Activated CD4-positive, alpha-beta T cell treated with anti-CD3 and anti-CD28 coated beads, Interleukin-2, Interleukin-4, amounts not matched to agents 100 ng/mL and 50 ng/mL, durations not matched to agents 16 hours and 8 hours (primary cell): ENCODE results near the gene RBFOX2.

Experiments
- DNase-seq: peaks from one replicate; pipeline ENCODE4 v3.0.0-alpha.2; 2020; ENCODE audit warnings: low spot score

RBFOX2 gene

DNA sequence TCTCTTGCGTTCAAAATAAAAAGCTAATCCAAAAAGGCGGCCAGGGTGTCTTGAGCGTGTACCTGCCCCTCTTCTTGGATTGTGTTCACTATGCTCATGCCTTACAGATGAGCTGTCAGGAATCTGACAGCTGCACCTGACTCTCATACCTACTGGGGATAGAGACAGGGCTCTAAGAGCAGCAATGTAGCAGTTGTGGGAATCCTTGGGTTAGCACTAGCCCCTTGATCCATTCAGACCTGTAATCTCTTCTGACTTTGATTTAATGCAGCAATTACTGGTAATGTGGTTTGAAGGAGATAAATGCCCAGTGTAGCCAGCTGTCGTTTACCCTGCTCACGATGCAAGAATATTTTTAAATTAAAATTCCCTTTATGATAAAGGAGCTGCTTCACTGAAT, 165.2 kb downstream of the RBFOX2 start:
- DNase-seq, result no peak

DNA sequence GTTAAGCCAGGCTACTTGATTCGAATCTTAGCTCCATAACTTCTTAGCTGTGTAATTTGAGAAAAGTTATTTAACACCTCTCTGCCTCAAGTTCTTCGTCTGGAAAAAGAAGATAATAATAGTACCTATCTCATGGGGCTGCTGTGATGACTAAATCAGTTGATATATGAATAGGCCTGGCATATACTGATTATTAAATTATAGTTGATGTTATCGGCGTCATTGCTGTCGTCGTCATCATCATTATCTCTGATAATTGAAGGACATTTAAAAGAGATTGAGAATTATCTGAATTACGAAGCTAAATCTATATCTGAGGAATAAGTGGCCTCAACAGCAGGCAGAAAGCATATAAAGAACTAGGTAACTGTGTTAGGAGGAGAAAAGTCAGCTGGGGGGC, 165.9 kb downstream of the RBFOX2 start:
- DNase-seq, result no peak

DNA sequence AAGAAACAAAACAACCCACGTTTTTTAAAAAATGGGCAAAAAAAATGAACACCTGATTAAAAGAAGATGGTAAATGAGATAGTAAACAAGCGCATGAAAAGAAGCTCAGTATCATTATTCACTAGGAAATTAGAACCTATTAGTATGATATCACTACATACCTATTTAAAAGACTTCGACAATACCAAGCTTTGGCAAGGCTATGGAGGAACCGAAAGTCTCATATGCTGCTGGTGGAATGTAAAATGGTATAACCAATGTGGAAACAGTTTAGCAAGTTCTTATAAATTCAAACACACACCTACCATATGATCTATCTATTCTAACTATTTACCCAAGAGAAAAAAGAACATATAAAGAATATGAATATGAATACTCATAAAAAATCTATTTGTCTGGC, 167.2 kb downstream of the RBFOX2 start:
- no peak for DNase-seq

DNA sequence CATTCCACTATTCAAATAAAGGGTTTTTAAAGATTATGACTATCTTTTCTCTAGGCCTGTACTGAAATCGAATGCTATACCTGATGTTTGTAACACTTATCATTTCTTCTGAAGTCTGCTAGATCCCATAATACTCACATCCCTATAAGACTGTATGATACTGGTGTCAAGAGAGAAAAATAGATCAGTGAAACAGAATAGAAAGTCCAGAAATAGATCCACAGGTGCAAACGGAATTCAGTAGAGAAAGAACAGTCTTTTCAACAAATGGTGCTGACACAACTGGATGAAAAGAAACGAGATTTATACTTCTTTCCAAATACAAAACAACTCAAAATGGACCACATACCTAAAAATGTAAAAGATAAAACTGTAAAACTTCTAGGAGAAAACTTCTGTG, 167.8 kb downstream of the RBFOX2 start:
- DNase-seq, result no peak

DNA sequence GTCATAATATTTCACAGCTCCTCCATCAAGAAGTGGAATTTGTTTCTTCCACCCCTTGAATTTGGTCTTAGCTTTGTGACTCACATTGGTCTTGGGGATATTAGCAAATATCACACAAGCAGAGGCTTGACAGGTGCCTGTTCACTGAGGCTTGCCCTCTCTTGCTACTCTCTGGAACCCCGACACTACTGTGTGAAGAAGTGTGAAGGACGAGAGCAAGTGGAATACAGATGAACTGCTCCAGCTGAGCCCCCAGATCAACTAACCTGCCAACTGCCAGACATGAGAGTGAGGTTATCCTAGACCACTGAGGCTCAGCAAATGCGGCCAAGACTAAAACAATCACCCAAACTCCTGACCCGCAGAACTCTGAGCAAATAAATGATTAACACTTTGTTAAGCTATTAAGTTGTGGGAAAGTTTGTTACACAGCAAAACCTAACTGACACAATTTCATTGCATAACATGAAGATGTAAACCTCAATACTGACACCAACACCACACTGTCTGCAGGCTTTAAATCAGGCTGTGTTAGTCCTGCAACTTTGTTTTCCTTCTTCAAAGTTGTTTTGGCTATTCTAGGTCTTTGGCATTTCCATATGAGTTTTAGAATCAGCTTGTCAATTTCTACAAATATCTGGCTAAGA, 168.4 kb downstream of the RBFOX2 start:
- DNase-seq, result no peak

DNA sequence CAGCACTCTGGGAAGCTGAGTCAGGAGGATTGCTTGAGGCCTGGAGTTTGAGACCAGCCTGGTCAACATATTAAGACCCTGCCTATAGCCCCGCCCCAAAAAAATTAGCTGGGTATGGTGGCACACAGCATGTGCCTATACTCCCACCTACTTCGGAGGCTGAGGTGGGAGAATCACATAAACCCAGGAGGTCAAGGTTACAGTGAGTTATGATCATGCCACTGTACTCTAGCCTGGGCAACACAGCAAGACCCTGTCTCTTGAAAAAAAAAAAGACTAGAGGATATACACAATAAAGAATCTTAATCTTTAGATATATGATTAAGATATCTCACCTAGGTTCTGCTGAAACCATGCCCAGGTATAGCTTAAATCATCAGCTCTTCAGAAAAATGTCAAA, 174.3 kb downstream of the RBFOX2 start:
- no peak for DNase-seq

DNA sequence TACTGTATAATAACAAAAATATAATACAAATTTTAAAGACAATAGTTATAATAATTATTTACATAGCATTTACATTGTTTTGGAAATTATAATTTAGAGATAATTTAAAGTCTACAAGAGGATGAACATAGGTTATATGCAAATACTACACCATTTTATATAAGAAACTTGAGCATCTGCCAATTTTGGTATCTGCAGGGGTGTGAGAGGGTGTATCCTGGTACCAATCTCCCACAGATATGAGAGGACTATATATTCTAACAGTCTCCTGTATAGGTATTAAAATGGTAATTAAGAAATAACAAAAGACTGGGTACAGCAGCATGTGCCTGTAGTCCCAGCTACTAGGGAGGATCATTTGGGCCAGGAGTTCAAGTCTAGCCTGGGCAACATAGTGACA, 176.5 kb downstream of the RBFOX2 start:
- no peak for DNase-seq

DNA sequence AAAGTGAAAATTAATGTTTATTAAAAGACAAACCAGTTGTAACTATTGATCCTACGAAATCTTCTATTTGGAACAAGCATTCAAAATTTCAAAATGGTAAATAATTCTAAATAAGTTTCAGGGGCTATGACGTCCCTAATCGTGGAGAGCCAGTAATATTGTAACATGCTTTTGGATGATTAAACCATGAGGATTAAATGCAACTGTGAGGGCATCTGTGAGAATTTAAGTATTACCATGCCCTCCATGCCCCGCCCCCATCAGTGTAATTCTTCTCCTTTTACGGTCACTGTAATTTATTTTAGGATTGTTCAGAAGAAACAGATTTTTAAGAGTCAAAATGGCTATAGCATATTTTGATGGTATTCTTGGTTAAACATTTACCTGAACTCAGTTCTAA, 177.8 kb downstream of the RBFOX2 start:
- no peak for DNase-seq

DNA sequence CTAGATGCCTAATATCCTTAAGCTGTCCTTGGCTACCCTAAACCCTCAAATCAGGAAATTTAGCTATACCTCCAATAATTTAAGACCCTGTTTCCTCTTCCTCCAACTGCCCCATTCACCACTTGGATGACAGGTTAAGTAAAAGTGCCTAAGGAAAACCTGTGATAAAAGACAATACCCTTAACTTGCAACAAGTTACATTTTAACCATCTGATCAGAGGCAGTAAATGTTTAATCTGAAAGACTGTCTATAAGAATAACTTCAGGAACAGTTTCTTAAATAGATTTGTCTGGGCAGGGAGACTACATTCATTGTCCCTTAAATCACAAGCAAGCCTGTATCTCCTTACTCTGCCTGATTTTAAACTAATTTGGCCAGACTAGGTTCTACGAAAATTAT, 181.8 kb downstream of the RBFOX2 start:
- DNase-seq, result no peak

DNA sequence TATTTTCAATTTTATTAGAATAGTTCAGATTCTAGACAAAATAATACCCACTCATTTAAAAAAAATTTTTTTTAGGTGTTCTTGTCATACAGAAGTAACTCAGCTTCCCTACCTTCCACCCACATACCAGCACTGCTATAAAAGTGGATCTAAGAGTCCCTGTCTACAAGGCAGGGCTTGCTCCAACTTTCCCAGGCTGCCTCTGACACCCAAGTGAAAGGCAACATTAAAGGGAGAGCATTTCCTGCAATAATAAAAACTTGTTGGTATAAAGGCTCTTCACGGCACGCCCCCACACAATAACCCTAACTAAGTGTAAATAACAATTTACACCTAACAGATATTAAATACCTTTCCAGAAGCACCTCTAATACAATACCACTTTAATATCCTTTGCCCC, 183.7 kb downstream of the RBFOX2 start:
- no peak for DNase-seq

DNA sequence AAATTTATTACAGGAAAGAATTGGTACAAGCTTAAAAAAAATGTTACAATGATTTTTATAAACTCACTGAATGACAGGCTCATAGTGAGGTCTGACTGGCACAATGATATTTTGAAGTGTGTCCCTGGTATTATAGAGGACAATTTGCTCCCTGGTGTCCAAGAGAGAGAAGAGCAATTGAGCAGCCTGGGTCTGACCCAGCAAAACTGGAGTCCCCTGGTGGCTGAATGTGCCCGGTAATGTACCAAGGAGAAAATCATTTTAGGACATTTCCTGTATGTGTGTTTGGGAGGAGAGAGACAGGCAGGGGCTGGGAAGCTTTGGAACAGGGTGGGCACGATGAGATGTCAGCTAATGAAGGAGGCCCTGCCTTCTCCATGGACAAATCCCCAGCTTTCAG, 185.7 kb downstream of the RBFOX2 start:
- DNase-seq, result no peak

DNA sequence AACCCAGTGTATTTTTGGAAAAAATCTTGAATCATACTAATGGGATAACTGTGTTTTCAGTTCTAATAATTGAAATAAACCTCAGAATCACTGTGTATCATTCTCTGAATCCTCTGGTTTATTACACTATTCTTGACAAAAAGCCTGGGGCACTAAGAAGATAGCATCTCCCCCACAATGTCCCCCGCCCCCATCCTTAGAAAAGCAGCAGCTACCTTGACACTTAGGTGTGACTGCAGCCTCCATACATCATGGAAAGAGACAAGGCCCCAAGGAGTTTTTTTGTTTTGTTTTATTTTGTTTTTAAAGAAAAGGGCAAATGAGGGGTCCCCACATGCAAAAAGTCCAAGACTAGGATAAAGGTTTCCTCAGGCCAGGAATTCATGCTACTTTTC, 186.1 kb downstream of the RBFOX2 start:
- DNase-seq, result no peak

DNA sequence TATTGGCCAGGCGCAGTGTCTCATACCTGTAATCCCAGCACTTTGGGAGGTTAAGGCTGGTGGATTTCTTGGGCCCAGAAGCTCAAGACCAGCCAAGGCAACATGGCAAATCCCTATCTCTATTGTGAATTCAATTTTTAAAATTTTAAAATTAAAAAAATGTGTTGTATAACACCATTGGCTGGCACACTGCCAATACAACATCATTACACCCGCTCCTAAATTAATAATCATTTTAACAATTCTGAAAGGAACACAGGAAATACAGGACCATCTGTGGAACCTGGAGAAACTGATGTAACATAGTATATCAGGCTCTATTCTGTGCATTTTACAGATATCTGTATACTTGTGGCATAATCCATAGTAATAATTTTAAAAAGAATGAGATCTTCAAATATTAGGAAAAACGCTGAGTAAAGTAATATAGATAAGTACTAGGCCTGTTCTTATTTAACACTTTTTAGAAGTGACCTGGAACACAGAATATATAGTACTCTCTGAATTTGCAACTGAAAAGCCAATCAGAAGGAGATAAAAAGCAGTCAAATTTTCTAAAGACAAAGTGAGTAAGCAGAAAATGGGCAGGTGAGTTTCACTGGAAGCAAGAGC, 186.6 kb downstream of the RBFOX2 start:
- no peak for DNase-seq

DNA sequence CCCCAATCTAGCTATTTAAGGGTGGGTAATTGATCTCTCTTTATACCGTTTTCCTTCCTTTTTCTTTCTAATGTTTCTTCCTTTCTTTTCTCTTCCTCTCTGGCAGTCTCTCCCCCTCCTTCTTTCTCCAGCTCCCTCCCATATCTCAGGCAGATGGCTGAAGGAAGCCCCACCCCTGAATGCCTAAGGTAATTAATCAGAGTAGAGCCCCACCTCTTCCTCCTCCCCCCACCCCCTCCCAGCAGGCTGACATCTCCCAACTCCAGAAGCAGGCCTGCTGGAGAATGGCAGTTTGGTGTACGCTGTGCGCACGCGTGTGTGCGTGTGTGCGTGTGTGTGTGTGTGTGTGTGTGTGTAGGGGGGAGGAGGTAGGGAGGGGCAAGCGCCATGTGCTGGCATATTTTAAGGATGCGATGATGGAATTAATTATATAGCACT, 188.3 kb downstream of the RBFOX2 start:
- DNase-seq, result no peak

DNA sequence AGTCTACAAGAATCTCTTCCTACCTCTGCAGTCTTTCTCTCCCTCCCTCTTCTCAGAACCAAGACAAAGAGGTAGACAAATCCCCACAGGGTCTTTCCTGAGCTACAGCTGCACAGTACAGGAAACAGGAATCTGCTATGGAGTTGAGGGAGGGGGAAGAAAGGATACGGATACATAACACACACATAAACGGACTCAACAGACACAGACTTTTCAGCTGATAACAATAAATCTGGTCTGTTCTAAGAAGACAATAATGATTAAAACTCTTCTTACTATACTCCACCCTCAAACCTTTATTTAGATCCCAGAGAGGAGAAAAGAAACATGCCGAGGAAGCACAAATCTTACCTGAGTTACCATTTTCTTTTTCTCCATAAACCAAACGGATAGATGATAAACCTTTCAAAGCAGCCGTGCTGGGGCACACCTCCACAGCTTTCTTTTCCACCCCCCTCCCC, 188.8 kb downstream of the RBFOX2 start:
- no peak for DNase-seq

DNA sequence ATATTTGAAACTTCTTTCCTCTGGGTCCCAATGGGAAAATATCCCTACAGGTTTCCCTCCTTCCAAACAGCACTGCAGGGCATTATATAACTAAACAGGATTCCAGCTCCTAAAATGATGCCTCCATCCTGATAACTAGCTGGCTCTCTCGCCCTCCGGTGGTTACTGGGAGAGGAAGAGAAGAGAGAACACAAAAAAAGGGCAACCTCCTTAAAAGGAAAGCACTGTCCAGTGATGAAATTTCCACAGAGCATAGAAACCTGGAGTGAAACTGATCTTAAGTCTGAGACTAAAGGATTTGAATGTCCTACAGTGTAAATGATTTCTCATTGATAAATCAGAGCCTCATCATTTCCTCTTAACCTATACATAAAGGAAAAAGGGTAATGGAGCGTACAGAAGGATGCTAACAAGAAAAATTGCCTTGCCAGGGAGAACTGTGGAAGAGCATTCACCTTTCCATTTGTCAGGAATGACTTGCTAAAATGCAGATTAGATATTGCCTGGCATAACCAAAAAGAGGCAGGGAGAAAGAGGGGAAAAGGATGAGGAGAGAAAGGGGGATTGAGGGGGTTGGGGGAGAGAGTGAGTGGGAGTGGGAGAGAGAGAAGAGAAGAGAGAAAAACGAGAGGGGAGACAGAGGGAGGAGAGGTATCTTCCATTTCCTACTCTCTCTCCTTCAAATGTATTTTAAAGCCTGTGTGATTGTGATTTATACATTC, 189.6 kb downstream of the RBFOX2 start:
- DNase-seq, result no peak

DNA sequence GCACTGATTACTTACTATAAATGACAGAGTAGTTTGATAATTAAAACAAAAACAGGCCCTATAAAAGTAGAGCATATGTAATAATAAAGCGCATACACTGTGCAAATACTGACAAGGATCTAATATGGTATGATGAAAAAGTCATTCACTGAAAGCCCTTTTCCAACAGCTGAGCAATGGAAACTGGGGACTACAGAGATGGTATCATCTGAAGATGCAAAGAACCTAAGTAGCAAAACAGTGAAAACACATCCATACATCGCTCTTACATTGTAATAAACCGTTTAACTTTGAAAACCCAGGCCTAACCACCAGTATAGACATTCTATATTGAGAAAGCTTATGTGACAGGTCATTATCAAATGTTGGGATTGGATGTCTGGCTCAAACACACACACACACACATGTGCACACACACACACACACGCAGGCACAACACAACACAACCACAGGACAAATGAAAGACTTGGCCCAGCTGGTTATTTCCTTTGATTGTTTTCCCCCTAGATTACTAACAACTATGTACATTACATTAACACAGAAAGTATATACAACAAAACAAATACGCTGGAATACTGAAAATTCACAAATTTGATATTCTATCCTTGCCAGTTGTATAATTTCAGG, 191.4 kb downstream of the RBFOX2 start:
- no peak for DNase-seq

DNA sequence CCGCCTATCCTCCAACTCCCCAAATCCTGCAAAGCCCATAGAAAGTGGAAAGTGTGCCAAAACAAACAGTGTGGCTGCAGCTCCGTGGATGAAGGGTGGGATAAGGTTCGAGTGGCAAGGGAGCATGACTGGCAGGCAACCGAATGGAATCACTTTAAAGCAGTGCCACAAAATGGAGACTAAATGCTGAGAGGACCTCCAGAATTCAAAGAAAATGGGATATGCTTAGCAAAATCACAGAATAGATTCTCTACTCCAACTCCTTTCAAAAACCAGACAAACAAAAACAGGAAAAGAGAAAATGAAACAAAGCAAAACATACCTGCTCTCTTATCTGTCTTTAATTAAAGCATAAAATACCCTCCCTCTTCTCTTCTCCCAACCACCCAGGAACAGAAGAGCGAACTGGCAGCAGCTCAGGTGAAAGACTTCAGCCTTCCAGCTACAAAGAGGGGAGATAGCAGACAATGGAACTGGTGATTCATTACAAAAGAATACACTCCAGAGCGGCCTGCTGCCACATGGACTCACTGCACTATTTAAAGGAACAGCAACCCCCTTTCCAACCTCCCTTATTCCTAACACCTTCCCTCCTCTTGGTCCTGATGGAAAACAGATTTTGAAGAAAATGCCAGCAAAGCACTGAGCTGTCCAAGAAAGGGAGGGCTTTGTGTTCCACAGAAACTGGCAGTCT, 192.5 kb downstream of the RBFOX2 start:
- DNase-seq, result no peak

DNA sequence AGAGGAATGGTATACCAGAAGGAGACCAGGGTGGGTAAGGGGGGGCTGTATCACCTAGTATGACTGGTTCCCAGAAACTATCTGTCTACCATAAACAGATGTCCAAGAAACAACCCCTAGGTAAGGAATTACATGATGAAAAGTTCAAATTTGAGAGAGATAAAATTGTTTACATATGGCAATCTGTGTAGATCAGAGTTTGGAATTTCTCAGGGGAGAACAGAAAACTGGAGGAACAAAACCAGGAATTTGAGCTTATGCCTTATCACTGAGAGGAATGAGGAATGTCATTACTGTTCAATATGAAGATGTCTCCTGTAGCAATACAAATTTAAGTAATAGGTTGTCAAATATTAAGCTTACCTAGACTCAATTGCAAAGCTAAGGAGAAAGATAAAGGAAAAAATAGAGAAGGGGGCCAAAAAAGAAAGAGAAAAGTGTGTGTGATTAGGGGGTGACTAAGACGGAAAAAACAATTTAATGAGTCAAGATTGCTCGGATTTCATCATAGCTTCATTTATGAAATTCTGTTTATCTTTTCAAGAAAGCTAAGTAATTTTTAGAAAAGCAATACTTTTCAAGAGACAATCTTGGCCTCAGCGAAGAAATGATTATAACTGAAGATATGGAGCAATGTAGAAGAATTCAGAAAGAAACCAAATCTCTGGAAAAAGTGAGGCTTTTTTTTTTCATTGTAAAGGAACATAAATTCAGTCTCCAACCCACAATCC, 193.2 kb downstream of the RBFOX2 start:
- no peak for DNase-seq

DNA sequence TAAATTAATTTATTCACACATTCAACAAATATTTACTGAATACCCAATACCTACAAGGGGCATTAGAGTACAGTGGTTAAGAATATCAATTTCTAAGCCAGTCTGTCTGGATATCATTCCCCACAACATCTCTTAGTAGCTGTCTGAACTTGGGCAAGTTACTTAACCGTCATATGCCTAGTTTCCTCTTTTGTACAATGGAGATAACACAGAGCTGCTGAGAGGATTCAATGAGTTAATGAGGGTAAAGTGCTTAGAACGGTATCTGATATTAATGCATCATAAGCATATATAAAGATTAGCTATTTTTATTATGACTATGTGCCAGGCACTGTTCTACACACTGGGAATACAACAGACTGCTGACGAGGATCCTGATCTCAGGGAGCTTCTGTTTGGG, 194.6 kb downstream of the RBFOX2 start:
- DNase-seq, result no peak

DNA sequence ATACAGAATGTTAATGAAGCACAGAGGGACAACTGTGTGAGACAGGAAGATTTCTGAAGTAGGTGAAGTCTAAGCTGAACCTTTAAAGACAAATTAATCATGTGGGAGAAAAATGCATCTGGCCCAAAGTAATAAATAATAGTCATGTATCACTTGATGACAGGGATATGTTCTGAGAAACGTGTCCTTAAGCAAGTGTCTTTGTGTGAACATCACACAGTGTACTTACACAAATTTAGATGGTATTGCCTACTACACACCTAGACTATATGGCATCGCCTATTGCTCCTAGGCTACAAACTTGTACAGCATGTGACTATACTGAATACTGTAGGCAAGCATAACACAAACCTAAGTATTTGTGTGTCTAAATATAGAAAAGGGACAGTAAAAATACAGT, 198.3 kb downstream of the RBFOX2 start:
- no peak for DNase-seq

DNA sequence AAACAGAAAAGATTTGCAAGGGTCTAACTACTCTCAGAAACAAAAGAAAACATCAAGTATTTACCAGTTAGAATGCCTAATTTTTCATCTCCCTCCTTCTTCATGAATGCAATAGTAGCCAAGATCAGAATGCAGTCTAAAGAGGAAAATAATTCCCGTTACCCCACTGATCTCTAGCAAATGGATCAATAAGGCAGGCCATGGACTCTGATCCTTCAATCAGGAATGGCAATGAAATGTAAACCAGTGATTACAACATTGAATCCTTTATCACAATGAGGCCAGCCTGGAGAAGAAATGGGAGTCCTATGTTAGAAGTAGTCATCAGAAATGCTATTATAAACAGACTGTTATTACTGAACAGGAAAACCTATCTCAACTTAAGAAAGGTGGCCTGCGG, 204.4 kb downstream of the RBFOX2 start:
- DNase-seq, result no peak
